GM12878 (cell line): ENCODE results near the gene CHURC1. TPM values are rescaled to one million over a fixed set of nuclear protein-coding genes. Genes with fewer than 3 reads are reported as not detected.

Experiments used
- ATAC-seq: fragments of 200-7000 bp; cut with Tn5 transposase; 3 replicates; pipeline ENCODE4 v1.9.1; 2020; ENCODE audit warnings: mild to moderate bottlenecking, moderate library complexity
- BruUV-seq: library from RNA; stranded (reverse); fragments of 400-500 nt; replicated peaks from 2 replicates; lab custom pipeline; 2021; lab: Mats Ljungman, UMichigan
- CTCF ChIA-PET: fragments of 300-600 bp; sonication (Branson Sonifier 250); formaldehyde crosslinking; extraction: SDS; loops from one replicate; lab custom pipeline; 2021; ENCODE audit warnings: inconsistent platforms; lab: Yijun Ruan, JAX
- POLR2A ChIA-PET: fragments of 350-600 bp; formaldehyde crosslinking; extraction: SDS; loops from one replicate; lab custom pipeline; 2021; ENCODE audit warnings: inconsistent platforms; lab: Charles Lee
- RAD21 ChIA-PET: fragments of 300-600 bp; sonication (Branson Sonifier 250); formaldehyde crosslinking; loops from one replicate; lab custom pipeline; 2023; ENCODE audit warnings: antibody characterized with exemption; ENCODE audit not compliant: unreplicated experiment; lab: Charles Lee
- SMC1A ChIA-PET: fragments of 300-600 bp; sonication (Branson Sonifier 250); formaldehyde crosslinking; loops from one replicate; lab custom pipeline; 2023; ENCODE audit not compliant: unreplicated experiment, uncharacterized antibody; lab: Charles Lee
- DNase-seq: peaks from one replicate; pipeline ENCODE4 v3.0.0-alpha.2; 2011; ENCODE audit warnings: low read depth, low spot score
- FAIRE-seq: peaks from 3 replicates; lab custom pipeline; 2011; peaks lifted over from hg19 to GRCh38; lab: Jason Lieb, UNC
- H2AFZ ChIP-seq: 2 replicates; pipeline ENCODE4 v1.6.0; 2011; ENCODE audit warnings: low read depth, low read length, control low read depth; ENCODE audit not compliant: control insufficient read depth
- H3K27ac ChIP-seq: 2 replicates; pipeline ENCODE4 v1.5.1; 2011; ENCODE audit warnings: control low read depth; ENCODE audit not compliant: control insufficient read depth, insufficient read depth
- H3K27me3 ChIP-seq, 2 experiments: replicated peaks in 1 of 2; 2 replicates each; pipeline versions ENCODE4 v1.6.0 to v1.6.1; 2011; ENCODE audit warnings: low read length in 1 of 2; ENCODE audit not compliant: control insufficient read depth in 2 of 2, insufficient read depth in 2 of 2
- H3K36me3 ChIP-seq, 2 experiments: 2 replicates each; pipeline ENCODE4 v1.5.1; 2011; ENCODE audit warnings: low read length in 1 of 2; ENCODE audit not compliant: control insufficient read depth in 2 of 2, insufficient read depth in 2 of 2
- H3K4me1 ChIP-seq: 2 replicates; pipeline ENCODE4 v1.6.1; 2011; ENCODE audit warnings: mild to moderate bottlenecking, low read length, moderate library complexity, mixed read lengths; ENCODE audit not compliant: control insufficient read depth, insufficient read depth
- H3K4me2 ChIP-seq: 2 replicates; pipeline ENCODE4 v1.6.0; 2011; ENCODE audit warnings: control low read depth; ENCODE audit not compliant: control insufficient read depth, insufficient read depth
- H3K4me3 ChIP-seq: fragments of 200-600 bp; sonication (generic); 2 replicates; pipeline ENCODE4 v1.5.1; 2016
- H3K79me2 ChIP-seq: 2 replicates; pipeline ENCODE4 v1.6.0; 2011; ENCODE audit warnings: low read length; ENCODE audit not compliant: control insufficient read depth, insufficient read depth
- H3K9ac ChIP-seq: 2 replicates; pipeline ENCODE4 v1.8.0; 2011; ENCODE audit warnings: low read length, control low read depth, mixed read lengths; ENCODE audit not compliant: control insufficient read depth, insufficient read depth
- H3K9me3 ChIP-seq: replicated peaks from 3 replicates; pipeline ENCODE4 v1.5.1; 2011; ENCODE audit warnings: mild to moderate bottlenecking, low read length; ENCODE audit not compliant: control insufficient read depth, insufficient read depth
- H4K20me1 ChIP-seq: 2 replicates; pipeline ENCODE4 v1.6.0; 2011; ENCODE audit not compliant: control insufficient read depth, insufficient read depth
- EZH2 ChIP-seq: IDR thresholded peaks from 2 replicates; pipeline ENCODE4 v1.6.1; 2012; ENCODE audit warnings: low read depth, mild to moderate bottlenecking, control low read depth, inconsistent platforms, low read length, borderline replicate concordance; ENCODE audit not compliant: control insufficient read depth
- HDAC2 ChIP-seq: fragments of 200-600 bp; sonication (generic); IDR thresholded peaks from 2 replicates; pipeline ENCODE4 v1.6.1; 2017
- KDM1A ChIP-seq: fragments of 200-600 bp; sonication (generic); IDR thresholded peaks from 2 replicates; pipeline ENCODE4 v1.6.1; 2016; ENCODE audit warnings: borderline replicate concordance
- KLF5 ChIP-seq: fragments of 450-650 bp; IDR thresholded peaks from 2 replicates; pipeline ENCODE4 v1.6.1; 2014; ENCODE audit warnings: mild to moderate bottlenecking; ENCODE audit not compliant: partially characterized antibody
- NBN ChIP-seq: fragments of 450-650 bp; IDR thresholded peaks from 2 replicates; pipeline ENCODE4 v1.6.1; 2016
- PAX5 ChIP-seq: IDR thresholded peaks from 2 replicates; pipeline ENCODE4 v1.6.1; 2011; ENCODE audit warnings: low read depth, low read length, borderline replicate concordance
- ZNF24 ChIP-seq: fragments of 450-650 bp; IDR thresholded peaks from 2 replicates; pipeline ENCODE4 v1.6.1; 2017; ENCODE audit warnings: antibody characterized with exemption, mild to moderate bottlenecking
- ZNF592 ChIP-seq: fragments of 450-650 bp; IDR thresholded peaks from 2 replicates; pipeline ENCODE4 v1.6.1; 2017; ENCODE audit warnings: mild to moderate bottlenecking, moderate library complexity
- ZSCAN29 ChIP-seq: fragments of 450-650 bp; IDR thresholded peaks from 2 replicates; pipeline ENCODE4 v1.6.1; 2017; ENCODE audit warnings: mild to moderate bottlenecking, moderate library complexity
- WGBS: methylation state at CpG from one replicate; pipeline ENCODE4 v1.1.6; 2016; ENCODE audit warnings: low lambda C conversion rate; ENCODE audit not compliant: insufficient replicate concordance, insufficient coverage; ENCODE audit errors: missing lambda C conversion rate; 5-methylcytosine and 5-hydroxymethylcytosine counted together
- in situ Hi-C: fragments of 300-500 bp; cut with MboI; formaldehyde crosslinking; loops from 9 replicates; pipeline ENCODE4 v1.14.3; 2018; ENCODE audit warnings: mixed read lengths
- intact Hi-C: fragments of 100-400 bp; cut with micrococcal nuclease; formaldehyde crosslinking; loops from one replicate; pipeline ENCODE4 v1.14.2; 2022; ENCODE audit not compliant: unreplicated experiment
- polyA plus RNA-seq, 11 experiments: library from polyadenylated mRNA; depleted of rRNA in 4 of 11; unstranded in 6 of 11; stranded (reverse) in 5 of 11; fragments of >200 nt; fragmentation: Nextera tagmentation in 4 of 11; fragmentation: Illumina TruSeq in 1 of 11; extraction: Ambion mirVana in 4 of 11; extraction: Trizol in 1 of 11; gene quantifications; 1 replicate in 1 of 11; 2 replicates in 10 of 11; pipeline versions ENCODE4 v1.2.1 to v1.2.3, GENCODE V29; 2011 to 2016; ENCODE audit warnings: inconsistent platforms in 2 of 11, missing spikeins in 2 of 11, low read depth in 1 of 11
- total RNA-seq, 4 experiments: library from RNA; depleted of rRNA in 3 of 4; stranded (reverse); fragments of >200 nt in 3 of 4; fragmentation: Illumina TruSeq in 1 of 4; extraction: Trizol in 1 of 4; gene quantifications; 2 replicates each; pipeline versions ENCODE4 v1.2.1 to v1.2.3, GENCODE V29; 2013 to 2021
- TF ChIP-seq, protein P1 (sequence below): IDR thresholded peaks from 2 replicates; pipeline ENCODE4 v1.6.1; 2011; ENCODE audit warnings: mild to moderate bottlenecking, low read depth, low read length, moderate library complexity; ENCODE audit not compliant: insufficient replicate concordance

CHURC1 gene
- total and polyA plus RNA-seq, 10 of the 15 experiments (the other 5 are each of a cell fraction or from before 2014, with no cell fraction given): 41.0 to 421 (median 140) TPM

- FAIRE-seq (no peak), ATAC-seq (no peak), DNase-seq (no peak)
- RAD21 ChIA-PET: interaction anchor here (0.5 to 1.8 kb wide), 7 partner anchors 9 to 259 kb away, joined by 3 to 6 read pairs (median 4); partner anchors contain the start of genes FNTB and MAX
- Histone ChIP-seq H3K9me3 (no peaks in the 10 kb centered on the region), H3K27ac (peak overlapping the region; percentile 41; the same call in 1 of the 2 replicates), H3K36me3 (no peaks in the 10 kb centered on the region), H2AFZ (no peak overlapping the region), H4K20me1 (no peaks in the 10 kb centered on the region), H3K79me2 (no peaks in the 10 kb centered on the region), H3K27me3 (no peaks in the 10 kb centered on the region), H3K4me1 (peaks cover 19% of the 10 kb centered on the region), H3K4me3 (no peak overlapping the region), H3K9ac (no peak overlapping the region), H3K4me2 (no peak overlapping the region; the same call in 1 of the 2 replicates)
- CTCF ChIA-PET: interaction anchor here (0.6 to 2.9 kb wide), 10 partner anchors 9 to 61 kb away, joined by 3 to 12 read pairs (median 4); partner anchors contain the start of genes FNTB and GPX2
- SMC1A ChIA-PET: interaction anchor here (0.8 to 3.3 kb wide), 11 partner anchors 10 to 61 kb away, joined by 3 to 13 read pairs (median 6); partner anchors contain the start of genes CHURC1 and FNTB
- 68% methylated on average over 8 of the region's 8 CpGs for WGBS
- intact Hi-C loops (no loop called here), in situ Hi-C loops (no loop called here)
- POLR2A ChIA-PET: interaction anchor here (0.7 to 2.0 kb wide), 5 partner anchors 9 to 38 kb away, joined by 3 to 9 read pairs (median 4); partner anchors contain the start of gene CHURC1
- no TSS peak for BruUV-seq
- no peak for TF ChIP-seq PAX5
These were observed 39.0 kb downstream of the CHURC1 start for GRCh38 chr14:64953310-64953654.

- FAIRE-seq (no peak), DNase-seq (no peak), ATAC-seq (no peak)
- ChIA-PET CTCF (interaction anchor here (0.5 to 2.9 kb wide), 9 partner anchors 9 to 43 kb away, joined by 3 to 12 read pairs (median 5); partner anchors contain the start of genes FNTB and GPX2), POLR2A (interaction anchor here (0.9 to 2.0 kb wide), 3 partner anchors 10 to 39 kb away, joined by 3 to 9 read pairs (median 4); partner anchors contain the start of gene CHURC1), RAD21 (interaction anchor here (1.1 to 1.8 kb wide), 5 partner anchors 10 to 149 kb away, joined by 3 to 6 read pairs (median 4); partner anchors contain the start of genes FNTB and MAX), SMC1A (interaction anchor here (0.8 to 3.3 kb wide), 10 partner anchors 9 to 62 kb away, joined by 3 to 13 read pairs (median 6); partner anchors contain the start of genes CHURC1 and FNTB)
- intact Hi-C loops (no loop called here), in situ Hi-C loops (no loop called here)
- no peak overlapping the region for H3K27ac ChIP-seq
- no peak overlapping the region for H3K4me3 ChIP-seq
- no peak overlapping the region for H3K9ac ChIP-seq
- H4K20me1 ChIP-seq: no peaks in the 10 kb centered on the region
- no peaks in the 10 kb centered on the region for H3K79me2 ChIP-seq
- no peaks in the 10 kb centered on the region for H3K9me3 ChIP-seq
- BruUV-seq: no TSS peak
- no peaks in the 10 kb centered on the region for H3K36me3 ChIP-seq
- no peak overlapping the region for H3K4me2 ChIP-seq
- peaks cover 19% of the 10 kb centered on the region for H3K4me1 ChIP-seq
- no peak overlapping the region for H2AFZ ChIP-seq
- WGBS: 97% methylated on average over 6 of the region's 6 CpGs
- no peaks in the 10 kb centered on the region for H3K27me3 ChIP-seq
- TF ChIP-seq KDM1A (no peak), HDAC2 (no peak), ZSCAN29 (no peak), EZH2 (no peak), ZNF24 (no peak), ZNF592 (no peak), NBN (no peak), KLF5 (no peak)
- TF ChIP-seq, protein P1, sequence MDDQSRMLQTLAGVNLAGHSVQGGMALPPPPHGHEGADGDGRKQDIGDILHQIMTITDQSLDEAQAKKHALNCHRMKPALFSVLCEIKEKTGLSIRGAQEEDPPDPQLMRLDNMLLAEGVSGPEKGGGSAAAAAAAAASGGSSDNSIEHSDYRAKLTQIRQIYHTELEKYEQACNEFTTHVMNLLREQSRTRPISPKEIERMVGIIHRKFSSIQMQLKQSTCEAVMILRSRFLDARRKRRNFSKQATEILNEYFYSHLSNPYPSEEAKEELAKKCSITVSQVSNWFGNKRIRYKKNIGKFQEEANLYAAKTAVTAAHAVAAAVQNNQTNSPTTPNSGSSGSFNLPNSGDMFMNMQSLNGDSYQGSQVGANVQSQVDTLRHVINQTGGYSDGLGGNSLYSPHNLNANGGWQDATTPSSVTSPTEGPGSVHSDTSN: no peak
These were observed 39.4 kb downstream of the CHURC1 start for GRCh38 chr14:64953661-64954060.
